Central memory CD4-positive, alpha-beta T cell (primary cell): ENCODE data around the gene U2AF1.
"Not testable (repeated sequence)": the region's sequence is repeated elsewhere in the genome, so short reads cannot be mapped to it uniquely, and the experiment has no call there.

Experiments
- DNase-seq: peaks from one replicate; pipeline ENCODE4 v3.0.0; 2022
- total RNA-seq, 3 experiments: gene quantifications; one replicate each; lab custom pipeline; 2026; lab: John Stamatoyannopoulos, UW

Gene U2AF1, protein sequence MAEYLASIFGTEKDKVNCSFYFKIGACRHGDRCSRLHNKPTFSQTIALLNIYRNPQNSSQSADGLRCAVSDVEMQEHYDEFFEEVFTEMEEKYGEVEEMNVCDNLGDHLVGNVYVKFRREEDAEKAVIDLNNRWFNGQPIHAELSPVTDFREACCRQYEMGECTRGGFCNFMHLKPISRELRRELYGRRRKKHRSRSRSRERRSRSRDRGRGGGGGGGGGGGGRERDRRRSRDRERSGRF
- 5.0 to 60.2 (median 9.2) reads per million in 3 experiments for total RNA-seq

DNA sequence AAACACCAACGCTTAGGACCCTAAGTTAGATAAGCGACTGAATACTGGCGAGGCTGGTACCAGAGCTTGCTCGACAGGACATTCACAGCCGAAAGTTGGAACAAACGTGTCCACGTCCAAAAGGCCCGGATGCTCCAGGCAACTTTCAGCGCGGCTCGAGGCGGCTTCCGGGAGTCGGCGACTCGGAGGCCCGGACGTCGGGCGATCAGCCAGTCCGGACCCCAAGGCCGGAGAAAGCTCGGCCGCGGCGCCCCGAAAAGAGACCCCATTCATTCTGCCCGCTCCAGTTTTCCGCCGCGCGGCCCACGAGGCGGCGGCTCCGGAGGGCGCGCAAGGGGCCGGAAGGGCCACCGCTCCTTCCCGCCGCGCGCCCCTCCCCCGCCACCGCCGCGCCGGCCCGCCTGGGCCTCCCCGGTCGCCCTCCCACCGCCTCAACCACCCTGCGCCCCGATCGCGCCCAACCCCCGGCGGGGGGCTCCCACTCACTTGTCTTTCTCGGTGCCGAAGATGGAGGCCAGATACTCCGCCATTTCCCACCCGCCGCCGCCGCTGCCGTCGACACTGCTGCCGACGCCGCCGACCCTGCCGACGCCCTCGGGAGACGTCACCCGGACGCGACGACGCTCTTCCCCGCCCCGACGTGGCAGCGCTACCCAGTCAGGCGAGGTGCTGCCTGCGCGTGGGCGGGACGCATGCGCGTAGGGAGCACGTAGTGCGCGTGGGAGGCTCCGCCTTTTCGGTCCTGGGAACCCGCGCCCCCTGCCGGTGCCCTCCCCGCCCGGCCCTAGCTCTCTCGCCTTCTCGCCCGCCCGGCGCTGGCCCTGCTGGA lies at the start of gene U2AF1:
U2AF1 (minus strand) TSS at position 606 of the 829 bp plus-strand sequence; CDS start at position 530, 76 bp downstream.
- DNase-seq = peak; percentile 63

DNA sequence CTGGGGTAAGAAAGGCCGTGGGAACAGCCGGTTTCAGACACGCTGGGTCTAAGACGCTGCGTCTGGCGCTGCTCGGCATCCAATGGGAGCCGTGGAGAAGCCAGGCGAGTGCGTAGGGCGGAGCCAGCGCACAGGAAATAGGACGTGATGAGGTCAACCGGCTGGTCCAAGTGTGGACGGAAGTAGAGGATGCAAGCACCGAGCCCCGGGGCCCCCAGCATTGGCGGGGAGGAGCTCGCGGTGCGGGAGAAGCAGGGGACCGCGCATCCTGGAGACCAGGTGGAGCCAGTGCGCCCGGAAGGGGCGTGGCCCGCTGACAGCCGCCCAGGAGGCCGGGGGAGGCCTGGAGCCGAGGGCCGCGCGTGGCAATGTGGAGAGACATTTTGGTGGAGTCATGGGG lies 46.2 kb upstream of the U2AF1 start:
- DNase-seq = not testable (repeated sequence)

DNA sequence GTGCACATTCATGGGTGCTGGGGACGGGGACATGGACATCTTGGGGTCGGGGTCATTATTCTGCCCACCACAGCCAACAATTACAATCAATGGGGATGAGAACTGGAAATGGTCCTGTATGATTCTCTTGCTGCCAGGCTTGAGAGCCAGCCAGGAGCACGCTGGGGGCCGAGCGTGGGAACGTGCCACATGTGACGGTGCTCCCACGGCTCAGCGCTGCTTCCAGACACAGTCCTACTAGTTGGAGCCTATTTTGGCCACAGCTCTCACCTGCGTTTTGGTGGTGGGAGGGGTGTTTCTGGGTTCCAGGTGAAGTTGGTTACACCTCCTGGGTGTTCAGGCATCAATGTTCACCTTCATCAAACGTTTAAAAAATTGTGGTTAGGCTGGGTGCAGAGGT lies 42.0 kb upstream of the U2AF1 start:
- DNase-seq = not testable (repeated sequence)

DNA sequence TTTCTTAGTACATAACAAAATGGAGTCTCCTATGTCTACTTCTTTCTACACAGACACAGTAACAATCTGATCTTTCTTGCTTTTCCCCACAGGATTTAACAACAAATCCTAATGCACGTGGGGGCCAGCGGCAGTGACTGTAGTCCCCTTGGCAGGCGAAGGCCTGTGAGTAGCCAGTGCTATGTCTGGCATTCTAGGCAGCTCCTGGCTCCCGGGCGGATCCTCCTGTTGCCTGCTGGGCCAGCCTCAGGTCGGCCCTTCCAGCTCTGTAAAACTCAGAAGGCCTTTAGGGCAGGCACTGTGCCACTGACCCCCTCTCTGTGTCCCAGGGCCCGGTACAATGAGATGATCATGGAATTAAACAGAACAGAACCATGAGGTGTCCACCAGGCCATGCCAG lies 40.6 kb upstream of the U2AF1 start:
- DNase-seq = not testable (repeated sequence)

DNA sequence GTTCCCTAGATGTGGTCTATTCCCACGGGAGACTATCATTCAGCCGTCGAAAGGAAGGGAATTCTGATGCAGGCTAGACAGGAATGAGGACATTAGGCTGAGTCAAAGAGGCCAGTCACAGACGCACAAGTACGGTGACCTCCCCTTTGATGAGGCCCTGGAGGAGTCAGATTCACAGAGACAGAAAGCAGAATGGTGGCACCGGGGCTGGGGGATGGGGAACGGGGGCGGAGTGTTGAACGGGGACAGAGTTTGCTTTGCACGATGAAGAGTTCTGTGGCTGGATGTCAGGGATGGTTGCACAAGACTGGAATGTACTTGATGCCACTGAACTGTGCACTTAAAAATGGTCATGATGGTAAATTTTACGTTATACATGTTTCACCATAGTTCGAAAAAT lies 39.3 kb upstream of the U2AF1 start:
- DNase-seq = not testable (repeated sequence)

DNA sequence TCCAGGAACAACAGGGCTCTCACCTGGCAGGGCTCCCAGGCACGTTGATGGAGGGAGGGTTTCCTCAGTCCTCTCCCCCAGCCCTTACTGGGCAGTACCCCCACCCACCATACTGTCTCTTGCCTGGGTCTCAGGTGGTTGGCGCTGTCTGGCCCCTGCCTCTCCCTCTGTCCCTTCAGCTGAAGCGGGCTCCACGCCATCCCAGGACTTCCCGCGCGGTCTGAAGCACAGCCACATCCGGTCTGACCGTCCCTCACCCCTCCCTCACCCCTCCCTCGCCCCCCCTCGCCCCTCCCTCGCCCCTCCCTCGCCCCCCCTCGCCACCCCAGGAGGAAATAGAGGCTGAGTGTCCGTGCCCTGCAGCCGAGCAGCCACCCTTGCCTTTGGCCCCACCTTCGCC lies 34.0 kb upstream of the U2AF1 start:
- DNase-seq = not testable (repeated sequence)

DNA sequence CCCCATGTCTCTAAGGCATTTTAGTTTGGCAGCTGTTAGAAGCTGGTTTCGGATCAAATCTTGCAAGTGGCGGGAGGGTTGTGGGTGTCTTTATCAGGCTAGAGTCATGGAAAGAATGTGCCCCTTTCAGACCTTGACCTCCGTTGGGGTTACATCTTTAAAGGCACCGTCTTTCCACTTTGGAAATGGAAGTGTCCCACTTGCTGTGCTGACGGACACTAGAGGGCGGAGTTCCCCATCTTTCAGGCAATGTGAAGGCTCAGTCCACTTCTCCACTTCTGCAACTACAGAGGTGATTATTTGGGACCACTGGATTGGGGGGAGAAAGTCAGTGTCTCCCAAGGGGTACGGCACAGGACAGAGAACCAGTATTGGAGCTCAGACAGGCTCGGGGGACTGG lies 31.6 kb upstream of the U2AF1 start:
- not testable (repeated sequence) for DNase-seq

DNA sequence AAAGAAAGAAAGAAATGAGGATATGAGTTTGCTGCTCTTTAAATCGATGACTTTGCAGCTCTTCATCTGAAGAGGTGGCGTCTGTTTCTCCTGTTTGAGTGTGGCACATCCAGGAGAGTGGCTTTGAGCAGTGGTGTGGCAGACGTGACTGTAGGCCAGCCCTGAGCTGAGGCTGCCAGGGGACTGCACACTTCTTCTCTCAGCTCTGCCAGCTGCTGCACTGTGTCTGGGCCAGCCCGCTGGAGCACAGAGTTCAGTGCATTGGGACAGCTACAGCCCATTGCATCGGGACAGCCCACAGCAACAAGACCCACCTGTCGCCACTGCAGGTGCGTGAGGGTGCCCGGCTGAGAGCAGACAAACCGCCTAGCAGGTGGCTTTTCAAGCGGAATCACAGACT lies 27.1 kb upstream of the U2AF1 start:
- DNase-seq = not testable (repeated sequence)

DNA sequence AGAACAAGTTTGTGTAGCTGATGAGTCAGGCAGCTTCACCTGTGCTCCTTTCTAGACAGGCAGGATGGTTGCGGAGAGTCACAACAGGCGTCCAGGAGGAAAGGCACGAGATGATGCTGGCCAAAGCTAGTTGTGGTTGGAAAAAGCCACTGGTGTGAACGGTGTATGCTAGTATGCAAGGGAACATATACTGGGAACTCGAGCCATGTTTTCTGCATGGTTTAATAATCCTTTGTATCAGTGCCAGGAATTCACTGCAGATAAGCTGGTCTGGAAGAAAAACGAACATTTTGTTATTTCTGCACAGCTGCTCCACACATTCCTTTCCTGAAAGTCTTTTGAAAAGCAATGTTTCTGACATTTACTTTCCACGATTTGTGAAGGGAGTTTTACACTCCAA lies 22.7 kb upstream of the U2AF1 start:
- DNase-seq = not testable (repeated sequence)

DNA sequence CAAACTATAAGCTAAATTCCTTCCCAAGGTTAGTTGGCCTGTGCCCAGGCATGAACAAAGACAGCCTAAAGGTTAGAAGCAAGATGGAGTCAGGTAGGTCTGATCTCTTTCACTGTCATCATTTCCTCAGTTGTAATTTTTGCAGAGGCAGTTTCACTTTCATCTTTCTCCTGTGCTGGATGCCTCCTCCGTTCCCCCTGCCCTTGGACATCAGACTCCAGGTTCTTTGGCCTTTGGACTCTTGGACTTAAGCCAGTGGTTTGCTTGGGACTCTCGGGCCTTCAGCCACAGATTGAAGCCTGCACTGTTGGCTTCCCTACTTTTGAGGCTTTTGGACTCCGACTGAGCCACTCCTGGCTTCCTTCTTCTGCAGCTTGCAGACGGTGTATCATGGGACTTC lies 8.6 kb upstream of the U2AF1 start:
- not testable (repeated sequence) for DNase-seq

DNA sequence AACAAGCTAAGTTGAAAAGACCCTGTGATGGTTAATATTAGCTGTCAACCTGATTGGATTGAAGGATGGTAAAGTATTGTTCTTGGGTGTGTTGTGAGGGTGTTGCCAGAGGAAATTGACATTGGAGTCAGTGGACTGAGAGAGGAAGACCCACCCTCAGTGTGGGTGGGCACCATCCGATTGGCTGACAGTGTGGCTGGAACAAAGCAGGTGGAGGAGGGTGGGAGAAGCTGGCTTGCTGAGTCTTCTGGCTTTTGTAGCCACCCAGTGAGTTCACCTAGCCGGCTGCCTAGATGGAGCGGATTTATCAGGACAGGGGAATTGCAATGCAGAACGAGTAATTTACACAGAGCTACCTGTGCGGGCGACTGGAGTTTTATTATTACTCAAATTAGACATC lies 7.1 kb upstream of the U2AF1 start:
- not testable (repeated sequence) for DNase-seq

DNA sequence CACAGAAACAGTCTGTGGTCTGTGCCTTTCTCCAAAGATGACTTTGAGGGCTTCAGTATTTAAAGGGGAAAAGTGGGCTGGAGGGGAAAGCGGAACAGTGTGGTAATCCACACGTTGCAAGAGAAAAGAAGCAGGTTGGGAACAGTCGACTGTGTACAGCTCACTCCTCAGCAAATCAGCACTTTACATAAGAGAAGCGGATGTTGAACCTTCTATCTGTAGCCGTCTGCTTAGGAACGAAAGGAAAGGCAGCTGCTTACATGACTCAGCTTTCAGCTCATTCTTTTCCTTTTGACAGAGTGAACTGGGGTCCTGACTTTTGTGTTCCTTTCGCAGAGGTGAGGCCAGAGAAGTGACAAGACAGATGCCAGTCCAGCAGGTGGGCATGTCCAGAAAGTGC lies 1.6 kb upstream of the U2AF1 start:
- not testable (repeated sequence) for DNase-seq

DNA sequence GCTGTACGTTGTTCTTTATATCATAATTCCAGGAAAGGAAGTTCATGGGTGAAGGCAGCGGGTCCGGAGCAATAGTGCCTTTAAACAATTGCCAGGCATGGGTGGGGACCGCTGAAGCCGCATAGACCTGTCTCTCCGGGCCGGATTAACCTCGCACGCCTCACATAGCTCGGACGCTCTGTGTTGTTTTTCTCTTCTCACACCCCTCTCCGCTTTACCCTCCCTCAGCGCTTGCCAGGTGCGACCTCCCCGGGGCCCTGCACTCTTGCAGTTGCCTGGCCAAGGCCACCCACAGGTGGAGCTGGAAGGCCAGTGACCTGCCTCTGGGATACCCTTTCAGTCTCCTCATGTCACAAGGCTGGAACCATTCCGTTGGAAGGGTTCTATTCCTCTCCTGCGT lies 807 bp upstream of the U2AF1 start:
- DNase-seq = not testable (repeated sequence)

DNA sequence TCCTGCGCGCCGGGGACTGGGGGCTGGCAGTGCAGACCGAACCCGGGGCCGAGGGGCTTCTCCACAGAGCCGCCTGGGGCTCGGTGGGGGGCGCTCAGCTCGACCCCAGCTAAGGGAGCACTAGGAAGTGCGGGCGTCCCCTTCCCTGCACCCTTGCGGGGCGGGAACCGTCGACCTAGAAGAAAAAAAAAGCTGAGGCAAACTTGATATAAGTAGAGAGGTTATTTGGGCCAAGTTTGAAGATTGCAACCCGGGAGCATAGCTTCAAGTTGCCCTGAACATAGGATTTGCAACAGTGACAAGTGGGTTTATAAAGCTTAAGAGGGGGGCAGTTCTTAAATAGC lies 396 bp upstream of the U2AF1 start:
- DNase-seq = not testable (repeated sequence)

DNA sequence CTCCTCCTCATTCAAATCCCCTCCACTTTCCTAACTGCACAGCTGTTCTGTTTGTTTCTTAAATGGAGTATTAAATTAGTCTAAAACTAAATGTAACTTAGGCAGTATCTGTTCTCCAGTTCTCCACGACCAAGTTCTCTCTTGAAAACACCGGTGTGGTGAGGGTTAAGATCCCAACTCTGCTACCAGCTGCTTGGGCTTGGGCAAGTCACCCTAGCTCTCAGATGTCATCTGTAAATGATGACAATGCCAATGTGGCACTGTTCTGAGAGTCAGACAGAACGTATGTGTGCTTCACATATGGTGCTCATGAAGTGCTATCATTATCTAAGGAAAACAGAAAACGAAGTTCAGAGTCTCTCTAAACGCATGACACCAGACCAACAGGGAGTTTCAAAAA lies 2.7 kb downstream of the U2AF1 start:
- not testable (repeated sequence) for DNase-seq

DNA sequence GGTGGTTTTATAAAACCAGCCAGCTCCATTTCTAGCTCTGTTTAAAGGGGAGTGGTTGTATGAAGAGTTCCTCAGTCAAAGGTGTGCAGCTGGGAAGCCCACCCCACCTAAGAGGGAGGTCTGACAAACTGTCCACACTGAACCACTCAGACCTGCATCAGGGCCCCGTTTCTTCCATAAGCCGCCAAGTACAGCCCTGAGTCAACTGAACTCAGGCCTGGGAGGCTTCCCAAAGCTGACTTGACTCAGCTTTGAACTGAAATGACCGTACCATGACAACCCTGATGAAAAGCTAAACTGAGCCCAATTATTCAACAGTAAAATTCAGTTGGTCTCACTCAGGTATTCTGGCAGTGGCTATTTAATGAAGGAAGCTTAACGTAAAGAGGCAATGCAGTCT lies 5.1 kb downstream of the U2AF1 start:
- not testable (repeated sequence) for DNase-seq

DNA sequence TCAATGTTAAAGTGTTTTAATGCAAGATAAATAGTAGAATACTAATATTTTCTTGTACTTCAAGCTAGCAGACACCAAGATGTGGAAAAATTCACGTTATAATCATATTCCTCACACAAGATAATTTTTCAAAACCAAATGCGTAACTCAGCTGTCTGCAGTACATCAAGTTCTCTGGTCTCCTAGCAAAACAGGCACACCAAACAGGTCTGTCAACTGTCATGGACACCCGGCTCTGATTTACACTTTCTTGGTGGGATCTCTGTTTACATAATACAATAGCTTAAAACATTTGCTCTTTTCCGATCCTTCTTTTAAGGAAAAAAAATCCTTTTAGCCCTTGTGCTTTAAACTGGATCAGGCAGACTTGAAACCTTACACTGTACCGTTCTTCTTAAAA lies 5.7 kb downstream of the U2AF1 start:
- not testable (repeated sequence) for DNase-seq

DNA sequence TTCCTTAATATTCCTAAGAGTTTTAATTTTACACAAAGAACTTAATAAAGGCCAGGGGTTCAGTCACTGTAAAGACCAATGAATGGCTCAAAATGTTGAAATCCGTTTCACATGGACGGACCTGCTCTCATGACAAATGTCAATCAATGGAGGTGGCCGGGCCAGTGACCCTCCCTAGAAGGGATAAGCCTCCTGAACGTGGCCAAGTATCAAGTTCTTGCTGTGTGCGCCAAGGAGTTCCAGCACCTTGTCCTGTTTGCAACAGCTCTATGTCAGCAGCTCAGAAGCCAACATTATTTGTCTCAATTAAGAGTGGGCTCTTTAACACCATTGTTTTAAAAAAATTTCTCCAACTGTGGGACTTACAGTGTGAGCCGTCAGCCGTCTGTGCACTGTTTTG lies 6.4 kb downstream of the U2AF1 start:
- not testable (repeated sequence) for DNase-seq

DNA sequence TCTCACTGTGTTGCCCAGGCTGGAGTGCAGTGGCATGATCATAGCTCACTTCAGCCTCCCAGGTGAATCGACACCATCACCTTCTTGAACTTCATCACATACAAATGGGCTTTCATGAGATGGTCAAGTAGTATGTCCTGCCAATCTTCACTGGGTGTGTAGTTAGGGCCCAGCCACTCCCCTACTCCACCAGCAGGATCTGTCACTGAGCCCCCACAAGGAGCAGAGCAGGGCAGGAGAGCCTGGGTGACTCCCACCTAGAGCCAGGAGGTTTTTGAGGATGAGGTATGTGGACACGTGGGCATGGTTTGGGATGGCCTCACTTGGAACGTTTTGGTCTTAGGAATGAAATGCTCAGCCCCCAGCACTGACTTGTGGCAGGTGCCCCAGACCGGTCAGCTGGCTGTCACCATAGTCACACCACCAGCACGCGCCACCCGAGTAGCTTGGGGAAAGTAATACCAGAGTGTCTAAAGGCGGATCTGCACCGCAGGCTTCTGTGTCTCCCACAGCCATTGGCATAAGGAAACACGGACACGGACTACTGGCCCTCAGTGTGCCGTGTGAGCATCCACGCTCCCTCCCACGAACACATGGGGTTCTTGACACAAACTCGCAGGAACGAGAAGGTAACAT lies 15.3 kb downstream of the U2AF1 start:
- not testable (repeated sequence) for DNase-seq

DNA sequence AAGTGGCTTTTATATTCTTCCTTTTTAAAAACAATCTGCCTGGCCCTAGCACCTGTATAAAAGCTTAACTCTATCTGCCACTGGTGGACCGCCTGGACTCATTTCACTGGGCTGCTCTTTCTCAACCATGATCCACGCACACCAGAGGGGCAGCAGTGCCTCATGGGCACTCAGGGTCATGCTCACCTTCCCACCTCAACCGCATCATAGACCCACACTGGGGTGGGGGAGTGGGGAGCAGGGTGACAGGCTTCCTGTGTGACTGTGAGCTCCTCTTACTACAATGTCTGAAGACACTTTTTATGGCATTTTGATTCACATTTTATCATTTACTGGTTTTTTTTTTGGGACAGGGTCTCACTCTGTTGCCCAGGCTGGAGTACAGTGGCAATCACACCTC lies 16.4 kb downstream of the U2AF1 start:
- not testable (repeated sequence) for DNase-seq

DNA sequence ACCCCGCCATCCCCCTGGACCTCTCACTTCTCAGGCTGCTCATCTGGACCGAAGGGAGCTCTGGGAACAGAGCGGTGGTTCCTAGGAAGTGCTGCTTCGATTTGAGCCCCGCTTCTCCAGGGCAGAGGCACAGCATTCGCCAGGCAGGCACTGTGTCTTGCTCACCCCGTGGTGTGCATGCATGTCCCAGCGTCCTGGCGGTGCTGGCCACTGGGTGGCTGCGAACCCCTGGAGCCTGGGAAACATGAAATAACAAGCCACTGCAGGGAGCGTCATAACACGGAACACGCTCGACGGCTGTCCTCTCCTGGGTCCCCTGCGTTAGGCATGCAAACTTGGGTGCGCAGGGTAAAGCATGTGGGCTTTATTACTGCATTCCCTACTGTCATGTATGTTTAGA lies 17.9 kb downstream of the U2AF1 start:
- DNase-seq = not testable (repeated sequence)

DNA sequence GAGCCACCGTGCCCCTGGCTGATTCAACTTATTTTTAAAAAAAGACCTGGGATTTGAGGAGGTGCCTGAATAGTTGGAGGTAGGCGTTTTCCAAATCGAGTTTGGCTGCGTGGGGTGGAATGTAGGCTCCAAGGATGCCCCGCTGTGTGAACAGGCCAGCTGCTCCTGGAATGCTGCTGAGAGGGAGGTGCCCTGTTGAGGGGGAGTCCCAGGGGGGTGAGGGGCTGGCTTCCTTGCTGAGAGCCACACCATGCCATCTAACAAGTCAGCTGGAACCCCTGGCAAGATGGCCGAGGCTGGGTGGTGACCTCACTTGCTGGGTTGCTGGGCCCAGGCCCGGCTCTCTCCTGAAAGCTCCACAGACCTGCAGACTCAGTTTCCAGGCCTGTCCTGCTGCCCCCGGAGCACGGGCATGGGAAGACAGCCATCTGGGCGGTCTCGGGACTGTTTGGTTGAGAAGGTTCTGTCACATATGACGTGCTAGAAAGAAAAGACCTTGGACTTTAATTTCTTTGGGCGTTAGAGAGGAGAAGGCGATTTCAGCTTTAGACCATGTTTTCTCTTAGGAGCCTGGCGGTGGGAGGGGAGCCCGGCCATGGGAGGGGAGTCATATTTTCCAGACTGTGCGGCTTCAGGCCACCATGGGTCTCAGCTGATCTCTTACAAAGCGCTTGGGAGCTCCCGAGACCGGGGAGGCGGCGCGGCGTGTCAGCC lies 24.6 kb downstream of the U2AF1 start:
- not testable (repeated sequence) for DNase-seq

DNA sequence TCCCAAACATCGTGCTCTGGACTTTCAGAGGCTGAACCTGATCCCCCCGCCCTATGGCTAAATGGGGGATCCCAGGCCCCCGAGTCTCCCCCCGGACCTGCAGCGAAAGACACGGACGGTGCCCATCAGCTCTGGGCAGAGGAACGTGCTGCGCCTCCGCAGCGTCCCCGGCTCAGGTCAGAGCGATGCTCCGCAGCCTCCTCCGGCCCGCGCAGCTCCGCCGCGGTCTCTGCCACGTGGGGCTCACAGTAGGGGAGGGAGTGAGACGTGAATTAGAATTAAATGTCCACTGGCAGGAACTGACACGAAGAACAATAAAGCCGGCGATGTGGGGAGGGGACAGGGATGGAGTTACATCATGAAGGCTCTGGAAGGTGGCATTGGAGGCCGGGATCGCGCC lies 30.7 kb downstream of the U2AF1 start:
- DNase-seq = not testable (repeated sequence)
